SK-N-SH treated with all-trans-retinoic acid at 6 μM for 48 hours (cell line): Measurements from ENCODE around the gene ESYT2.

ENCODE experiments used
- ATAC-seq: fragments of 200-7000 bp; cut with Tn5 transposase; 3 replicates; pipeline ENCODE4 v1.9.1; 2020; ENCODE audit warnings: mild to moderate bottlenecking, moderate library complexity
- ARNTL ChIP-seq: fragments of 450-650 bp; formaldehyde crosslinking; IDR thresholded peaks from 2 replicates; pipeline ENCODE4 v1.5.0; 2020; ENCODE audit warnings: low read depth, mild to moderate bottlenecking, moderate library complexity, borderline replicate concordance
- CSDC2 ChIP-seq: fragments of 250-450 bp; sonication (Bioruptor Pico); IDR thresholded peaks from 2 replicates; pipeline ENCODE4 v1.5.0; 2020; ENCODE audit warnings: mild to moderate bottlenecking, moderate library complexity
- ESRRG ChIP-seq: fragments of 250-450 bp; sonication (Bioruptor Pico); IDR thresholded peaks from 2 replicates; pipeline ENCODE4 v1.6.1; 2021; ENCODE audit warnings: mild to moderate bottlenecking
- GLIS3 ChIP-seq: fragments of 250-450 bp; sonication (Bioruptor Pico); IDR thresholded peaks from 2 replicates; pipeline ENCODE4 v1.5.0; 2020; ENCODE audit warnings: mild to moderate bottlenecking, moderate library complexity
- ISL1 ChIP-seq: fragments of 250-450 bp; sonication (Bioruptor Pico); IDR thresholded peaks from 2 replicates; pipeline ENCODE4 v2.1.2; 2022; ENCODE audit warnings: mild to moderate bottlenecking, moderate library complexity
- OSR1 ChIP-seq: fragments of 250-450 bp; sonication (Bioruptor Pico); IDR thresholded peaks from 2 replicates; pipeline ENCODE4 v1.8.0; 2022; ENCODE audit warnings: moderate library complexity, mild to moderate bottlenecking, inconsistent platforms
- PPARA ChIP-seq: fragments of 250-450 bp; sonication (Bioruptor Pico); IDR thresholded peaks from 2 replicates; pipeline ENCODE4 v1.5.0; 2020; ENCODE audit warnings: mild to moderate bottlenecking, borderline replicate concordance
- RARB ChIP-seq: fragments of 250-450 bp; sonication (Bioruptor Pico); IDR thresholded peaks from 2 replicates; pipeline ENCODE4 v1.8.0; 2021; ENCODE audit warnings: mild to moderate bottlenecking, moderate library complexity
- SNAI2 ChIP-seq: fragments of 250-450 bp; sonication (Bioruptor Pico); IDR thresholded peaks from 2 replicates; pipeline ENCODE4 v1.5.0; 2020; ENCODE audit warnings: mild to moderate bottlenecking, moderate library complexity
- TCF4 ChIP-seq: fragments of 250-450 bp; sonication (Bioruptor Pico); IDR thresholded peaks from 2 replicates; pipeline ENCODE4 v1.8.0; 2021; ENCODE audit warnings: mild to moderate bottlenecking, moderate library complexity, borderline replicate concordance
- TOX ChIP-seq: fragments of 250-450 bp; sonication (Bioruptor Pico); IDR thresholded peaks from 2 replicates; pipeline ENCODE4 v1.8.0; 2021; ENCODE audit warnings: mild to moderate bottlenecking, moderate library complexity, borderline replicate concordance
- ZC3H10 ChIP-seq: fragments of 250-450 bp; sonication (Bioruptor Pico); IDR thresholded peaks from 2 replicates; pipeline ENCODE4 v1.5.1; 2021; ENCODE audit warnings: mild to moderate bottlenecking, moderate library complexity
- ZFP3 ChIP-seq: fragments of 250-450 bp; sonication (Bioruptor Pico); IDR thresholded peaks from 2 replicates; pipeline ENCODE4 v1.5.0; 2020; ENCODE audit warnings: mild to moderate bottlenecking, moderate library complexity
- ZFP30 ChIP-seq: fragments of 450-650 bp; formaldehyde crosslinking; IDR thresholded peaks from 2 replicates; pipeline ENCODE4 v1.5.0; 2022; ENCODE audit warnings: mild to moderate bottlenecking, moderate library complexity
- ZNF565 ChIP-seq: fragments of 450-650 bp; formaldehyde crosslinking; conservative IDR thresholded peaks from 2 replicates; pipeline ENCODE4 v1.5.0; 2020; ENCODE audit warnings: low read depth, mild to moderate bottlenecking, moderate library complexity
- ZNF70 ChIP-seq: fragments of 450-650 bp; formaldehyde crosslinking; IDR thresholded peaks from 2 replicates; pipeline ENCODE4 v1.5.0; 2020; ENCODE audit warnings: mild to moderate bottlenecking, moderate library complexity
- ZNF8 ChIP-seq: fragments of 450-650 bp; formaldehyde crosslinking; IDR thresholded peaks from 2 replicates; pipeline ENCODE4 v1.5.0; 2020; ENCODE audit warnings: mild to moderate bottlenecking, moderate library complexity
- TF ChIP-seq, protein P1 (sequence below): fragments of 250-450 bp; sonication (Bioruptor Pico); IDR thresholded peaks from 2 replicates; pipeline ENCODE4 v1.5.1; 2021; ENCODE audit warnings: mild to moderate bottlenecking, moderate library complexity
- TF ChIP-seq, protein P2 (sequence below): fragments of 250-450 bp; sonication (Bioruptor Pico); IDR thresholded peaks from 2 replicates; pipeline ENCODE4 v1.5.0; 2020; ENCODE audit warnings: mild to moderate bottlenecking, moderate library complexity
- TF ChIP-seq, protein P3 (sequence below): fragments of 250-450 bp; sonication (Bioruptor Pico); IDR thresholded peaks from 2 replicates; pipeline ENCODE4 v1.5.1; 2020; ENCODE audit warnings: low read depth, mild to moderate bottlenecking, moderate library complexity
- TF ChIP-seq, protein P4 (sequence below): fragments of 250-450 bp; sonication (Bioruptor Pico); IDR thresholded peaks from 2 replicates; pipeline ENCODE4 v1.8.0; 2021; ENCODE audit warnings: low read depth, mild to moderate bottlenecking, moderate library complexity, borderline replicate concordance

ESYT2 gene

DNA sequence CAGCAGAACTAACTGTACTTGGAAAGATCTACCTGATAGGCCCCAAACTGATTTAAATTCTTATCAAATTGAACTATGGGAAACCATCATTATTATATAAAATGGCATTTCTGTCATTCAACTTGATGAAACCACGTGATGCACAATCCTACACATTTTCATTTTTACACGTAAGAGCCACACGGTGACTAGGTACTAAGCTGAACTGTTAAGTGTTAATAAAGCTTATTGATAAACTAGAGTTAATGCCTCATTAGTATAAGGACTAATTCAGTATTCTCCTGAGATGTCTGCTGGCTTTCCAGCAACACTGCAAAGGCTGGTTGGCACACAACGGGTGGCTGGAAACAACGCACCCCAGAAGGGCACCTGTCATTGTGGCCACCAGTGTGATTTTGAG lies 129.3 kb downstream of the ESYT2 start (continued):
- TF ChIP-seq, protein P1, sequence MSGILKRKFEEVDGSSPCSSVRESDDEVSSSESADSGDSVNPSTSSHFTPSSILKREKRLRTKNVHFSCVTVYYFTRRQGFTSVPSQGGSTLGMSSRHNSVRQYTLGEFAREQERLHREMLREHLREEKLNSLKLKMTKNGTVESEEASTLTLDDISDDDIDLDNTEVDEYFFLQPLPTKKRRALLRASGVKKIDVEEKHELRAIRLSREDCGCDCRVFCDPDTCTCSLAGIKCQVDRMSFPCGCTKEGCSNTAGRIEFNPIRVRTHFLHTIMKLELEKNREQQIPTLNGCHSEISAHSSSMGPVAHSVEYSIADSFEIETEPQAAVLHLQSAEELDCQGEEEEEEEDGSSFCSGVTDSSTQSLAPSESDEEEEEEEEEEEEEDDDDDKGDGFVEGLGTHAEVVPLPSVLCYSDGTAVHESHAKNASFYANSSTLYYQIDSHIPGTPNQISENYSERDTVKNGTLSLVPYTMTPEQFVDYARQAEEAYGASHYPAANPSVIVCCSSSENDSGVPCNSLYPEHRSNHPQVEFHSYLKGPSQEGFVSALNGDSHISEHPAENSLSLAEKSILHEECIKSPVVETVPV: no peak
- TF ChIP-seq, all 23 proteins: peak for 0

DNA sequence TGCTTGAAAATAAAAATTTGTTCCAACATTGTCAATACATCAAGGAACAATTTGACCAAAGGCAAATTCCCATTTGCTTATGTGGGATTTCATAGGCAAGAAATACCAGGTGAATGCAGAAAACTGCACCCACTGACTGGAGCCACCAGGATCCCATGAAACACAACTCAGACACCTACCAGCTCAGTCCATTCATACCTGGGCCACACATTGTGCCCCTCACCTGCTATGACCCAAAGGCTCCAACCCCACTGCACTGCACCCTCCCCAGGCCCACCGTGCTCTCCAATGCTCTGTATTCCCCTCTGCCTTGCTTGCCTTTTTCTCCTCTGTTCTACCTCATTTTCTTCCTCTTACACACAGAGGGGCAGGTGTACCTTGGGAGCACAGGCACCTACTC lies 130.0 kb downstream of the ESYT2 start:
- no peak for ATAC-seq
- no peak for TF ChIP-seq ZFP3 (CRISPR knock-in tag)
- TF ChIP-seq ESRRG (CRISPR knock-in tag): no peak
- TF ChIP-seq TOX (CRISPR knock-in tag): no peak
- no peak for TF ChIP-seq ZC3H10
- TF ChIP-seq, protein P1: no peak
- no peak for TF ChIP-seq ISL1 (CRISPR knock-in tag)
- TF ChIP-seq, protein P2, sequence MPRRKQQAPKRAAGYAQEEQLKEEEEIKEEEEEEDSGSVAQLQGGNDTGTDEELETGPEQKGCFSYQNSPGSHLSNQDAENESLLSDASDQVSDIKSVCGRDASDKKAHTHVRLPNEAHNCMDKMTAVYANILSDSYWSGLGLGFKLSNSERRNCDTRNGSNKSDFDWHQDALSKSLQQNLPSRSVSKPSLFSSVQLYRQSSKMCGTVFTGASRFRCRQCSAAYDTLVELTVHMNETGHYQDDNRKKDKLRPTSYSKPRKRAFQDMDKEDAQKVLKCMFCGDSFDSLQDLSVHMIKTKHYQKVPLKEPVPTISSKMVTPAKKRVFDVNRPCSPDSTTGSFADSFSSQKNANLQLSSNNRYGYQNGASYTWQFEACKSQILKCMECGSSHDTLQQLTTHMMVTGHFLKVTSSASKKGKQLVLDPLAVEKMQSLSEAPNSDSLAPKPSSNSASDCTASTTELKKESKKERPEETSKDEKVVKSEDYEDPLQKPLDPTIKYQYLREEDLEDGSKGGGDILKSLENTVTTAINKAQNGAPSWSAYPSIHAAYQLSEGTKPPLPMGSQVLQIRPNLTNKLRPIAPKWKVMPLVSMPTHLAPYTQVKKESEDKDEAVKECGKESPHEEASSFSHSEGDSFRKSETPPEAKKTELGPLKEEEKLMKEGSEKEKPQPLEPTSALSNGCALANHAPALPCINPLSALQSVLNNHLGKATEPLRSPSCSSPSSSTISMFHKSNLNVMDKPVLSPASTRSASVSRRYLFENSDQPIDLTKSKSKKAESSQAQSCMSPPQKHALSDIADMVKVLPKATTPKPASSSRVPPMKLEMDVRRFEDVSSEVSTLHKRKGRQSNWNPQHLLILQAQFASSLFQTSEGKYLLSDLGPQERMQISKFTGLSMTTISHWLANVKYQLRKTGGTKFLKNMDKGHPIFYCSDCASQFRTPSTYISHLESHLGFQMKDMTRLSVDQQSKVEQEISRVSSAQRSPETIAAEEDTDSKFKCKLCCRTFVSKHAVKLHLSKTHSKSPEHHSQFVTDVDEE (CRISPR knock-in tag): no peak
- no peak for TF ChIP-seq TCF4
- TF ChIP-seq ZNF70 (CRISPR knock-in tag): no peak
- no peak for TF ChIP-seq GLIS3 (CRISPR knock-in tag)
- no peak for TF ChIP-seq ZFP30 (CRISPR knock-in tag)
- no peak for TF ChIP-seq PPARA
- no peak for TF ChIP-seq SNAI2 (CRISPR knock-in tag)
- TF ChIP-seq OSR1 (CRISPR knock-in tag): no peak
- TF ChIP-seq ARNTL (CRISPR knock-in tag): no peak

DNA sequence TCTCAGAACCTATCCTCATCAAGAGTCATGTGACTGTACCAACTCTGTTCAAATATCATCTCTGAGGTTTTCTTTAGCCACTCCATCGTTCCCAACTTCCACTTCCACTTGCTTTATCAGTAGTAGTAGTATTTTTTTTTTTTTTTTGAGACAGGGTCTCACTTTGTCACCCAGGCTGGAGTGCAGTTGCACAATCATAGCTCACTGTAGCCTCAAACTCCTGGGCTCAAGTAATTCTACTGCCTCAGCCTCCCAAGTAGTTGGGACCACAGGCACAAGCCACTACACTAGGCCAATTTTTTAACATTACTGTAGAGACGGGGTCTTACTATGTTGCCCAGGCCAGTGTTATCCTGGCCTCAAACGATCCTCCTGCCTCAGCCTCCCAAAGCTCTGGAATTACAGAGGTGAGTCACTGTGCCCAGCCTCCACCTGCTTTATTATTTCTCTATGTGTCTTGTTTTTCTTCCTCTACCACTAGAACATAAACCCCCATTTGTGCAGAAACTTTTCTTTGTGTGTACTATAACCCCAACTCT lies 130.6 kb downstream of the ESYT2 start:
- no peak for ATAC-seq
- TF ChIP-seq CSDC2: no peak
- TF ChIP-seq SNAI2 (CRISPR knock-in tag): no peak
- no peak for TF ChIP-seq ZFP30 (CRISPR knock-in tag)
- TF ChIP-seq OSR1 (CRISPR knock-in tag): no peak
- no peak for TF ChIP-seq ZFP3 (CRISPR knock-in tag)
- no peak for TF ChIP-seq ZNF8 (CRISPR knock-in tag)
- TF ChIP-seq, protein P3, sequence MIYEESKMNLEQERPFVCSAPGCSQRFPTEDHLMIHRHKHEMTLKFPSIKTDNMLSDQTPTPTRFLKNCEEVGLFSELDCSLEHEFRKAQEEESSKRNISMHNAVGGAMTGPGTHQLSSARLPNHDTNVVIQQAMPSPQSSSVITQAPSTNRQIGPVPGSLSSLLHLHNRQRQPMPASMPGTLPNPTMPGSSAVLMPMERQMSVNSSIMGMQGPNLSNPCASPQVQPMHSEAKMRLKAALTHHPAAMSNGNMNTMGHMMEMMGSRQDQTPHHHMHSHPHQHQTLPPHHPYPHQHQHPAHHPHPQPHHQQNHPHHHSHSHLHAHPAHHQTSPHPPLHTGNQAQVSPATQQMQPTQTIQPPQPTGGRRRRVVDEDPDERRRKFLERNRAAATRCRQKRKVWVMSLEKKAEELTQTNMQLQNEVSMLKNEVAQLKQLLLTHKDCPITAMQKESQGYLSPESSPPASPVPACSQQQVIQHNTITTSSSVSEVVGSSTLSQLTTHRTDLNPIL (CRISPR knock-in tag): no peak
- TF ChIP-seq TOX (CRISPR knock-in tag): no peak
- no peak for TF ChIP-seq TCF4
- no peak for TF ChIP-seq ZNF565 (CRISPR knock-in tag)
- no peak for TF ChIP-seq ZC3H10
- TF ChIP-seq, protein P1: no peak
- TF ChIP-seq, protein P4, sequence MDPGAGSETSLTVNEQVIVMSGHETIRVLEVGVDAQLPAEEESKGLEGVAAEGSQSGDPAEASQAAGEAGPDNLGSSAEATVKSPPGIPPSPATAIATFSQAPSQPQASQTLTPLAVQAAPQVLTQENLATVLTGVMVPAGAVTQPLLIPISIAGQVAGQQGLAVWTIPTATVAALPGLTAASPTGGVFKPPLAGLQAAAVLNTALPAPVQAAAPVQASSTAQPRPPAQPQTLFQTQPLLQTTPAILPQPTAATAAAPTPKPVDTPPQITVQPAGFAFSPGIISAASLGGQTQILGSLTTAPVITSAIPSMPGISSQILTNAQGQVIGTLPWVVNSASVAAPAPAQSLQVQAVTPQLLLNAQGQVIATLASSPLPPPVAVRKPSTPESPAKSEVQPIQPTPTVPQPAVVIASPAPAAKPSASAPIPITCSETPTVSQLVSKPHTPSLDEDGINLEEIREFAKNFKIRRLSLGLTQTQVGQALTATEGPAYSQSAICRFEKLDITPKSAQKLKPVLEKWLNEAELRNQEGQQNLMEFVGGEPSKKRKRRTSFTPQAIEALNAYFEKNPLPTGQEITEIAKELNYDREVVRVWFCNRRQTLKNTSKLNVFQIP: no peak
- TF ChIP-seq RARB (CRISPR knock-in tag): no peak
- TF ChIP-seq ZNF70 (CRISPR knock-in tag): no peak
- no peak for TF ChIP-seq ISL1 (CRISPR knock-in tag)
- TF ChIP-seq ARNTL (CRISPR knock-in tag): no peak
